ENCODE measurements around the gene SEMA3D. TPM values are rescaled to one million over a fixed set of nuclear protein-coding genes. Genes with fewer than 3 reads are reported as not detected.

Gene SEMA3D
- total and polyA plus RNA-seq, 2 experiments from 2014 or later: 1.5 to 7.2 TPM

DNA sequence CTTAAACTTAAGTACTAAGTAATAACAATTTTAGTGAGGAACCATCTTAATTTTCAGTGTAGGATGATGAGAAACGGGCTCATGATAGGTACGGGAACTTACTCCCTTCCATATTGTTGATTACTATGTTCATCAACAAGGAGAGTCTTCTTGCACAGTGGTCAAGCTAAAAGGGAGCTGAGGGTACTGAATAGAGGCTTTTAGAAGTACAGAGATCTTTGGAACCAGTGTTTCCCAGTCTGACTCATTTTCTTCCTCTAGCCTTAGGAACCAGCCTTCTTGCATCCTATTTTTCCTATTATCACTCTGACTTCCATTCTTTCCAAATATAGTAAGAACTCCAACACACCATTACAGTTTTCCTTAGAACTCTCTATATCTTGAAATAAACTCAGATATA, 17.6 kb upstream of the SEMA3D start (continued):
- TF ChIP-seq NANOG (IDR thresholded peaks at IDR 0.05; ENCODE audit: borderline replicate concordance) (no peak), EZH2 (IDR thresholded peaks at IDR 0.05; ENCODE audit: low read depth, unreplicated experiment) (no peak), CTCF (conservative IDR thresholded peaks at IDR 0.05; ENCODE audit: low read depth in 2 of 2) (no peak), EZH2phosphoT487 (IDR thresholded peaks at IDR 0.05; ENCODE audit: unreplicated experiment) (no peak), ZNF114 (CRISPR knock-in tag; IDR thresholded peaks at IDR 0.05) (no peak), ZNF331 (CRISPR knock-in tag; IDR thresholded peaks at IDR 0.05; ENCODE audit: low read depth) (no peak), POLR2AphosphoS5 (IDR thresholded peaks at IDR 0.05; ENCODE audit: low read depth) (no peak), STAT1 (IDR thresholded peaks at IDR 0.05; ENCODE audit: unreplicated experiment) (no peak), JUNB (IDR thresholded peaks at IDR 0.05; ENCODE audit: unreplicated experiment) (no peak)
- TF ChIP-seq, protein P1, sequence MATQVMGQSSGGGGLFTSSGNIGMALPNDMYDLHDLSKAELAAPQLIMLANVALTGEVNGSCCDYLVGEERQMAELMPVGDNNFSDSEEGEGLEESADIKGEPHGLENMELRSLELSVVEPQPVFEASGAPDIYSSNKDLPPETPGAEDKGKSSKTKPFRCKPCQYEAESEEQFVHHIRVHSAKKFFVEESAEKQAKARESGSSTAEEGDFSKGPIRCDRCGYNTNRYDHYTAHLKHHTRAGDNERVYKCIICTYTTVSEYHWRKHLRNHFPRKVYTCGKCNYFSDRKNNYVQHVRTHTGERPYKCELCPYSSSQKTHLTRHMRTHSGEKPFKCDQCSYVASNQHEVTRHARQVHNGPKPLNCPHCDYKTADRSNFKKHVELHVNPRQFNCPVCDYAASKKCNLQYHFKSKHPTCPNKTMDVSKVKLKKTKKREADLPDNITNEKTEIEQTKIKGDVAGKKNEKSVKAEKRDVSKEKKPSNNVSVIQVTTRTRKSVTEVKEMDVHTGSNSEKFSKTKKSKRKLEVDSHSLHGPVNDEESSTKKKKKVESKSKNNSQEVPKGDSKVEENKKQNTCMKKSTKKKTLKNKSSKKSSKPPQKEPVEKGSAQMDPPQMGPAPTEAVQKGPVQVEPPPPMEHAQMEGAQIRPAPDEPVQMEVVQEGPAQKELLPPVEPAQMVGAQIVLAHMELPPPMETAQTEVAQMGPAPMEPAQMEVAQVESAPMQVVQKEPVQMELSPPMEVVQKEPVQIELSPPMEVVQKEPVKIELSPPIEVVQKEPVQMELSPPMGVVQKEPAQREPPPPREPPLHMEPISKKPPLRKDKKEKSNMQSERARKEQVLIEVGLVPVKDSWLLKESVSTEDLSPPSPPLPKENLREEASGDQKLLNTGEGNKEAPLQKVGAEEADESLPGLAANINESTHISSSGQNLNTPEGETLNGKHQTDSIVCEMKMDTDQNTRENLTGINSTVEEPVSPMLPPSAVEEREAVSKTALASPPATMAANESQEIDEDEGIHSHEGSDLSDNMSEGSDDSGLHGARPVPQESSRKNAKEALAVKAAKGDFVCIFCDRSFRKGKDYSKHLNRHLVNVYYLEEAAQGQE (IDR thresholded peaks at IDR 0.05; ENCODE audit: unreplicated experiment): no peak

DNA sequence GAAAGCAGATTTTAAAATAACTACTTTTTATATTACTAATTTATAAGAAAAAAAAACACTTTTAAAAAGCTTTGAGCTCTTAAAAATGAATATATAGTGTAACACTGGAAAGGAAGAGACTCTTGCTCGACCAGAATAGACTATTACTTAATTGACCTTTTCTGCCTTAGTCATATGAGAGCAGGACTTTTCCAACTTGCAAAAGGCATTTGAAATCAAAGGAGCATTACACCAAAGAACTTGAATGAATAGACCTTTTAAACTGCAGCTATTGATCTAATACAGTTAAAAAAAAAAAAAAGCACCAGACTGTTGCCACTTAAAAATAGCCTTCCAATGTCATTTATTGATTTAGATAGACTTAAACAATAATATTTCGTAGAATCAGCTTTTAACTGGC, 17.2 kb upstream of the SEMA3D start:
- no peak overlapping the region for H3K27ac Mint-ChIP-seq
- H3K4me1 Mint-ChIP-seq: no peaks in the 10 kb centered on the region
- peaks cover 25% of the 10 kb centered on the region for H3K36me3 Mint-ChIP-seq (ENCODE audit: low read depth)
- TF ChIP-seq ETS1 (IDR thresholded peaks at IDR 0.05): no peak
- TF ChIP-seq, protein P2, sequence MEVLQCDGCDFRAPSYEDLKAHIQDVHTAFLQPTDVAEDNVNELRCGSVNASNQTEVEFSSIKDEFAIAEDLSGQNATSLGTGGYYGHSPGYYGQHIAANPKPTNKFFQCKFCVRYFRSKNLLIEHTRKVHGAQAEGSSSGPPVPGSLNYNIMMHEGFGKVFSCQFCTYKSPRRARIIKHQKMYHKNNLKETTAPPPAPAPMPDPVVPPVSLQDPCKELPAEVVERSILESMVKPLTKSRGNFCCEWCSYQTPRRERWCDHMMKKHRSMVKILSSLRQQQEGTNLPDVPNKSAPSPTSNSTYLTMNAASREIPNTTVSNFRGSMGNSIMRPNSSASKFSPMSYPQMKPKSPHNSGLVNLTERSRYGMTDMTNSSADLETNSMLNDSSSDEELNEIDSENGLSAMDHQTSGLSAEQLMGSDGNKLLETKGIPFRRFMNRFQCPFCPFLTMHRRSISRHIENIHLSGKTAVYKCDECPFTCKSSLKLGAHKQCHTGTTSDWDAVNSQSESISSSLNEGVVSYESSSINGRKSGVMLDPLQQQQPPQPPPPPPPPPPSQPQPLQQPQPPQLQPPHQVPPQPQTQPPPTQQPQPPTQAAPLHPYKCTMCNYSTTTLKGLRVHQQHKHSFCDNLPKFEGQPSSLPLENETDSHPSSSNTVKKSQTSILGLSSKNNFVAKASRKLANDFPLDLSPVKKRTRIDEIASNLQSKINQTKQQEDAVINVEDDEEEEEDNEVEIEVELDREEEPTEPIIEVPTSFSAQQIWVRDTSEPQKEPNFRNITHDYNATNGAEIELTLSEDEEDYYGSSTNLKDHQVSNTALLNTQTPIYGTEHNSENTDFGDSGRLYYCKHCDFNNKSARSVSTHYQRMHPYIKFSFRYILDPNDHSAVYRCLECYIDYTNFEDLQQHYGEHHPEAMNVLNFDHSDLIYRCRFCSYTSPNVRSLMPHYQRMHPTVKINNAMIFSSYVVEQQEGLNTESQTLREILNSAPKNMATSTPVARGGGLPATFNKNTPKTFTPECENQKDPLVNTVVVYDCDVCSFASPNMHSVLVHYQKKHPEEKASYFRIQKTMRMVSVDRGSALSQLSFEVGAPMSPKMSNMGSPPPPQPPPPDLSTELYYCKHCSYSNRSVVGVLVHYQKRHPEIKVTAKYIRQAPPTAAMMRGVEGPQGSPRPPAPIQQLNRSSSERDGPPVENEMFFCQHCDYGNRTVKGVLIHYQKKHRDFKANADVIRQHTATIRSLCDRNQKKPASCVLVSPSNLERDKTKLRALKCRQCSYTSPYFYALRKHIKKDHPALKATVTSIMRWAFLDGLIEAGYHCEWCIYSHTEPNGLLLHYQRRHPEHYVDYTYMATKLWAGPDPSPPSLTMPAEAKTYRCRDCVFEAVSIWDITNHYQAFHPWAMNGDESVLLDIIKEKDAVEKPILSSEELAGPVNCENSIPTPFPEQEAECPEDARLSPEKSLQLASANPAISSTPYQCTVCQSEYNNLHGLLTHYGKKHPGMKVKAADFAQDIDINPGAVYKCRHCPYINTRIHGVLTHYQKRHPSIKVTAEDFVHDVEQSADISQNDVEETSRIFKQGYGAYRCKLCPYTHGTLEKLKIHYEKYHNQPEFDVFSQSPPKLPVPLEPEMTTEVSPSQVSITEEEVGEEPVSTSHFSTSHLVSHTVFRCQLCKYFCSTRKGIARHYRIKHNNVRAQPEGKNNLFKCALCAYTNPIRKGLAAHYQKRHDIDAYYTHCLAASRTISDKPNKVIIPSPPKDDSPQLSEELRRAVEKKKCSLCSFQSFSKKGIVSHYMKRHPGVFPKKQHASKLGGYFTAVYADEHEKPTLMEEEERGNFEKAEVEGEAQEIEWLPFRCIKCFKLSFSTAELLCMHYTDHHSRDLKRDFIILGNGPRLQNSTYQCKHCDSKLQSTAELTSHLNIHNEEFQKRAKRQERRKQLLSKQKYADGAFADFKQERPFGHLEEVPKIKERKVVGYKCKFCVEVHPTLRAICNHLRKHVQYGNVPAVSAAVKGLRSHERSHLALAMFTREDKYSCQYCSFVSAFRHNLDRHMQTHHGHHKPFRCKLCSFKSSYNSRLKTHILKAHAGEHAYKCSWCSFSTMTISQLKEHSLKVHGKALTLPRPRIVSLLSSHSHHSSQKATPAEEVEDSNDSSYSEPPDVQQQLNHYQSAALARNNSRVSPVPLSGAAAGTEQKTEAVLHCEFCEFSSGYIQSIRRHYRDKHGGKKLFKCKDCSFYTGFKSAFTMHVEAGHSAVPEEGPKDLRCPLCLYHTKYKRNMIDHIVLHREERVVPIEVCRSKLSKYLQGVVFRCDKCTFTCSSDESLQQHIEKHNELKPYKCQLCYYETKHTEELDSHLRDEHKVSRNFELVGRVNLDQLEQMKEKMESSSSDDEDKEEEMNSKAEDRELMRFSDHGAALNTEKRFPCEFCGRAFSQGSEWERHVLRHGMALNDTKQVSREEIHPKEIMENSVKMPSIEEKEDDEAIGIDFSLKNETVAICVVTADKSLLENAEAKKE (CRISPR knock-in tag; IDR thresholded peaks at IDR 0.05): no peak

More for the DNA sequence above, 17.2 kb upstream of the SEMA3D start:
- Histone ChIP-seq H3K27ac (ENCODE audit: low read depth) (no peak overlapping the region), H3F3A (replicated peaks; ENCODE audit: low read depth) (no peaks in the 10 kb centered on the region), H3K4me1 (ENCODE audit: insufficient read depth) (no peaks in the 10 kb centered on the region), H4K20me1 (replicated peaks; ENCODE audit: insufficient read depth) (no peaks in the 10 kb centered on the region), H3K4me2 (no peak overlapping the region), H3K79me2 (replicated peaks; ENCODE audit: insufficient read depth) (no peaks in the 10 kb centered on the region), H3K4me3 (no peak overlapping the region), H3K36me3 (ENCODE audit: insufficient read depth) (no peaks in the 10 kb centered on the region; the same call in 1 of the 2 replicates), H2AFZ (no peak overlapping the region), H3K9me2 (ENCODE audit: insufficient read depth) (no peaks in the 10 kb centered on the region), H3K27me3 (ENCODE audit: insufficient read depth) (no peaks in the 10 kb centered on the region)
- ATAC-seq (no peak), DNase-seq (ENCODE audit: low spot score) (no peak)
- no peak overlapping the region for H3K4me3 Mint-ChIP-seq
- no peaks in the 10 kb centered on the region for H3K27me3 Mint-ChIP-seq (ENCODE audit: insufficient read depth, low read depth, poor library complexity)
- H3K9me3 Mint-ChIP-seq: peaks cover 32% of the 10 kb centered on the region

Data from GM23338 (cell line).